Raji (cell line): ENCODE measurements around the gene BRD3.
A peak's percentile ranks its signal among the peaks of the same experiment; 100 is the strongest.

Experiments
- POLR2A ChIP-seq: IDR thresholded peaks from 2 replicates; pipeline ENCODE4 v1.6.1; 2011; ENCODE audit warnings: low read depth, low read length, control low read depth; ENCODE audit not compliant: insufficient read depth

The BRD3 gene

DNA sequence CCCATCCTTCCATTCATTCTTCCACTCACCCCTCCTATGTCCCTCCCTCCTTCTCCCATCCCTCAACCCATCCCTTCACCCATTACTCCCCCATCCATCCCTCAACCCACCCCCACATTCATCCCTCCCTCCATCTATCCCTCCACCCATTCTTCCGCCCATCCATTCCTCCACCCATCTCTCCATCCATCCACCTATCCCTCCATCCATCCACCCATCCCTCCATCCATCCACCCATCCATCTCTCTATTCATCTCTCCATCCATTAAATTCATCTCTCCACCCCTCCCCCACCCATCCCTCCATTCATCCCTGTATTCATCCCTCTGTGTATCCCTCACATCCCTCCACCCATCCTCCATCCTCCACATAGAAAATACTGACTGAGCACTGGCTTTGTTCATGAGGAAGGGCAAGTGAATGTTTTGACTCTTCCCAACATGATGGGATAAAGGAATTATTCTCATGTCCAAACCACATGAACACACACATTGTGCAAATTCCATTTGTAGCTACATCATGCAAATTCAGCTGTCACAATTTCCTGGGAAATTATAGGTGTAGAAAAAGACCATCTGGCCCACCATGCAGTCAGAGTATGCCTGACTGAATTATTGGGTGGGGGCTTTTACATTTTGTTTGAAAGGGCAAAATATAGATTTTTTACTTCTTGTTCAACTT lies 68.8 kb downstream of the BRD3 start:
- no peak for TF ChIP-seq POLR2A

DNA sequence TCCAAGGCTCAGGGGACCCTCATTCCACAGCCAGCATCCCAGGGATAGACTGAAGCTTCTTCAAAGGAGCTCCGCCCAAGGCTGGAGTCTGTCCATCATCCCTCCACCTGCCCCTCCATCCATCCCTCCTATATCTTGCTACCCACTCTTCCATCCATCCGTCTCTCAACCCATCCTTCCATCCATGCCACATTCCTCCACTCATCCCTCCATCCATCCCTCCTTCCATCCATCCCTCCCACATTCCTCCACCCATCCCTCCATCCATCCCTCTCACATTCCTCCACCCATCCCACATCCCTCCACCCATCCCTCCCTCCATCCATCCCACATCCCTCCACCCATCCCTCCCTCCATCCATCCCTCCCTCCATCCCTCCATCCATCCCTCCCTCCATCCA lies 70.2 kb downstream of the BRD3 start:
- no peak for TF ChIP-seq POLR2A

DNA sequence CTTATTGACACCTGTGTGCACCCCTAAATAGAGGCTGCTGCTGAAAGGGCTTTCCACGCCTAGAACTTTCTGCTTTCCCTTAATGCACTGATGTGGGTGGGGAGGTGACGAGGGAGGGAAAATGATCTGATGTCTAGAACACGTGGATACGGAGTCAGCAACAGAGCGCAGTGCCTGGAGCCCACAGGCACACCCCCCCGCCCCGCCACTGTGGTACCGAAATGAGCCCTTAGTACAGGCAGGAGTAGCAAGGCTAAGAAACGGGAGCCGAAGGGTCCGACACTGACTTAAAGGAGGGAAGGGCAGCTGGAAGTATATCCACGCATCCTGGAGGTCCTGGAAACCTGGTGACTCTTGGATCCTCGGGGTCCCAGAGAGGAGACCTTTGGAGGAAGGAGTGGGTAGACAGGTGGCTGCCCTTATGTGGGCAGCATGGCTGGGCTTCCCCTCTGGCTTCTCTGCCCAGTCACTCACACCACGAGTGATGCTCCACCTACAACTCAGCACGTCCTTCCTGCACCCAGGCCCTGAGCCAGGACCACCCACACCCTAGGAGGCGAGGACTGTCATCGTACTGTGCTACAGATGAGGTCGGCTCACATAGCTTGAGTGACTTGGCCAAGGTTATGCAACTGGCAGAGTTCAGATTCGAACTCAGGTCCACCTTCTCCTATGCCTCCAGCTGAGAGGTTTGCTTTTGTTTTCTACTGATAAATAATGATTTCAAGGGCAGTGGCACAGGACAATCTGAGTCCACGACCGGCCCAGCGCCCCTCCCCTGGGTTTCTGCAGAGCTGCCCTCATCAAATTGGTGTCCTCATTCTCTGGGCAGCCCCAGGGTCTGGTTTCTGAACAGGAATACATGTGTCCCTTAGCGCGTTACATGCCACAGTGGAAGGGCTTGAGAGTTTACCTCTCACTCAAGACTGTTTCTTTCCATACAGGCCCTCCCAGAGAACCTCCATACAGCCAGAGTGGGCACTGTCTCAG lies 71.0 kb downstream of the BRD3 start:
- TF ChIP-seq POLR2A: no peak

DNA sequence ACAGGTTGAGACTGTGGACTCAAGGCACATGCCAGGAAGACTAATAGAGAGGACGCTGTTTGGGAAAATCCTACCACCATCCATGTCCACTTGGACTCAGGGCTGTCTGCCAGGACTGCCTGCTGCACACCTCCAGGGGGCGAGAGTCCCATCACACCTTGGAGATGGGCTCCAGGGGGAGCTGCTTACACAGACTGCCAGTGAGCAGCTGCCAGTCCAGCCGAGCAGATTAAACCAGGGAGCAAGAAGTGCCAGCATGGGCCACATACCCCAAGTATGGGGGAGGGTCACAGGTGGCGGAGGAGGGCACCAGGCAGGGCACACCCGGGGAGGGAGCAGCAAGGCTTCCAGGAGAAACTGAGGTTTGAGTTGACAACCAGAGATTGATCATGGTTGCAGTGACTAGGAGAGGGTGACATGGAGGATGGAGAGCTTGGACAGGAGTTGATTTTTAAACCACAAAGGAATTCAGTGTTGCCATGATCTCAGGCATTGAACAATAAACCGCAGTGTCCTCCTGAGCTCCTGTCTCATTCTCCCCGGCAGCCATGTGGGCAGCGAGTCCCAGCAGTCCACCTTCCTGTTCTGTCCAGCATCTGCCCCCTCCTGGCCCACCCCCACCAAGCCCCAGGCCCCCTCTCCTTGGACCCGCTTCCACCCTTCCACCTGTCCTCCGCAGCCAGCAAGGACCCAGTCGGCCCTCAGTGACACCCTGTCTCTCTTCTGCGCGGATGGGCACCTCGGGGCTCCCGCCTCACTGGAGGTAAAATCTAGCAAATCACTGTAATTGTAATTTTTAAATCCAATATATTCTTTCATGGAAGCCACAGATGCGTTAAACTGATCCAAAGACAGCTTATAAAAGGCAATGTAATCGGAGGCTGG lies 72.6 kb downstream of the BRD3 start:
- no peak for TF ChIP-seq POLR2A

DNA sequence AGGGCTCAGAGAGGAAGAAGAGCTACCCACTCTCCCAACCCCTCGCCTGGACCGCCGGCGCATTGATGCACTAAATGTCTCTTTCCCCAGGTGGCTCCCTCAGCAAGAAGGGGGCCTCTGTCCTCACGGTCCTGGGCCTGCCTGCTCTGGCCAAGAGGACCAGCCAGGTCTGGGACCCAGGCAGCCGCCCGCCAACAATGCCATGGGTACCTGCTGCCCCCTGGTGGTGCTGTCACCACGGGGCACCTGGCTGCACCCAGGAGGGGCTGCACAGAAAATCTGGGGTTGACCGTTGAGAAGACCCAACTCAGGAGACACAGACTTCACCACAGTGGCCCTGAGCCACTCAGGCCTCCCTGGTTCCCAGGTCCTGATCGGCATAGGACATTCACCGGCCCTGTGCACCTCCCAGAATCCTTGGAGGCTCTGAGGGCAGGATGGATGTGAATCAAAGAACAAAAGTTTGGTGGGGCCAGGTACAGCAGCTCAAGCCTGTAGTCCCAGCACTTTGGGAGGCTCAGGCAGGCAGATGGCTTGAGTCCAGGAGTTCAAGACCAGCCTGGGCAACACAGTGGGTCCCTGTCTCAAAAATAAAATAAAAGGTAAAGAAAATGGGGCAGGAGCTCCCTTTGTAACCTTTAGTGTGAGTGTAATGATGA lies 73.3 kb downstream of the BRD3 start:
- TF ChIP-seq POLR2A: no peak

DNA sequence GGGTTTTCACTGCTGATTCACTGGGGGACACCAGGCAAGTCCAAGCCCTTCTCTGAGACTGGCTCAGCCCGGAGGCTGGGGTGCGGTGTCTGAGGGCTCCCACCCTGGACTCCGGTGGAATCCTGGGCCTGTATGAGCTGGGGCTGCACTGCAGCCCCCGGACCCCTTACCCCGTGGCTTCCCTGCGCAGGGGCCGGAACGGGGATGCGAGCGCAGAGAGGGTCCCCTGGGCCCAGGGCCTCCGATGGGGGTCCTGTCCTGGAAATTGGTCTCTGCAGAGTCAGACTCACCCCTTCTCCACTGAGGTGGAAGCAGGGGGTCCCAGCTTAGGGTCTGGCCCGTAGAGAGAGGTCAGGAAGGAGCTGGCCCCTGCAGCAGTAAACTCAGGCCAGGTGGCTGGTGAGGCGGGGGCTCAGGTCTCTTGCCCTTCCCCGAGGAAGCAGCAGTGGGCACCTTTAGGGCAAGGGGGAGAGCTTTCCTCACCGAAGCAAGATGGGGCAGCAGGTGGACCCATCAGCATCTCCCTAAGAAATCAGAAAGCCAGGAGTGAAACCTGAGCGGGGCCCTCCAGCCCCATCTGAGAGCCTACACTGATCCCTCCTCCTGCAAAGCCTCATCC lies 74.1 kb downstream of the BRD3 start:
- TF ChIP-seq POLR2A: no peak

DNA sequence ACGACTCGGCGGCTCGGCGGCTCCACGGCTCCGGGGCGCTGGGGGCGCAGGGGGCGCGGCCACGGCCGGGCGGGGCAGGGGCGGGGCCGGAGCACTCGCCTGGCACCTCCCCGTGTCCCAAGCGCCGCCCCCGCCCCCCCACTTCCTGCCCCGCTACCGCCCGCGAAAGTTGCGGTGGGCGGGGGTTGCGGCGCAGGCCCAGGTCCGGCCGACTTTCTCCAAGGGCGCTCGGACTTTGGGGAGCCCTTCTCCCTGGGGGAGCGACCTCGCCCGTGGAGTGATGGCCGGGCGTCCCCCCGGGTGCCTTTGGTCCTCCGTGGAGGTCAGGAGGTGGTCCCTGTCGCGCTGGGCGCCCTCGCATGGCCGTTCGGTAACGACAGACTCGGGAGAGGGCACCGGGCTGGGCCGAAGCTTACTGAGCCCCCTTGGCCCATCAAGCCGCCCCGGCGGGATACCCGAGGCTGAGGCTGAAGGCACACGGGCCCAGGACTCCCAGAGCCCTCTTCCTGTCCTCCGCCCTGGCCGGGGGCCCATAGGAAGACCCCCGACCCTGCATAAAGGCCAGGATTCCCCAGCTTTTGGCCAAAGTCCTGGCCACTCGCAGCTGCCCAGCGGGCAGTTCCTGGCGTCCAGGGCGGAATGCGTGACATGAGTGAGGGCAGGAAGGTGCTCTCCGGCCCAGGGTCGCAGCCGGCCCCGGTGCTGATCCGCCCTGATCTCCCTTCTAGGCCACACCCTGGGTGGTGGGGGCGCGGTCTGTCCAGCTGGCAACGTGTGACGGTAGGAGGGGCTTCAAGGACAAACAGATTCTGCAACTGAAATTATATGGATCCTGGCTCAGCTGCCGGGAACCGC lies 74.8 kb downstream of the BRD3 start:
- peak; percentile 48 for TF ChIP-seq POLR2A

DNA sequence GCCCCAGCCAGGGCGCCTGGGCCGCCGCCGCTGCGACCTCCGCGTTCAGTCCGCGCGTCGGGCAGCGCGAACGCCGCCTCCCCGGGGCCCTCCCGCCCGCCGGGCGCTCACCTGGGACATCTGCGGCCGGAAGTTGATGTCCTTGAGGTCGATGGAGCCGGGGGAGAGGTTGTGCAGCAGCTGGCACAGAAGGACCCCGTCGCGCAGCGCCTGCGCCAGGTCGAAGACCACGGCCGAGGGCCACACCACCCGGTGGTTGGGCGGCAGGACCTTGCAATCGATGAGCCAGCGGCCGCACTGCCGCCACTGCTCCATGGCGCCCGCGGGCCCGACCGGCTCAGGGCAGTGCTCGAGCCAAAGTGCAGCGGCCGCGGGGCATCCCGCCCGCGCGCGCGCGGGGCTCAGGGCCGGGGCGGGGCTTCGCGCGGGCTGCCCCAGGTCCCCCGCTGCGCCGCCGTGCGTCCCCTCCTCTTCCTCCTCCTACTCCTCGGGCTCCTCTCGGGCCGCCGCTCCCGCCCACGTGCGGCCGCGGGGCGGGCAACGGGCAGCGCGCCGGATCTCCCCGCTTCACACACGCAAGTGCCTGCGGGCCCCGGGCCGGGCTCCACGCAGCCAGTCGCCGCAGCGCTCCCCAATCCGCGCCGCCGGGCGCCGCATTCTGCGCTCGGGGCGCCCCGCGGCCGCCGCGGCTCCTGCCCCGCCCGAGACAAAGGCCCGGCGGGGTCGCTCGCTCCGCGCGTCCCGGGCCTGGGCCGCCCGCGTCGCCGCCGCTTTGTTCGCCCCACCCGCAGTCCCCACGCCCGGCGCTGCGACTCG lies 75.7 kb downstream of the BRD3 start, which contains the start of gene VAV2:
Gene VAV2, minus strand, starts transcription at position 361 of the 816 bp plus-strand sequence. Its CDS starts 46 bp downstream, at position 315.
- TF ChIP-seq POLR2A: no peak; the same call in 1 of the 2 replicates

DNA sequence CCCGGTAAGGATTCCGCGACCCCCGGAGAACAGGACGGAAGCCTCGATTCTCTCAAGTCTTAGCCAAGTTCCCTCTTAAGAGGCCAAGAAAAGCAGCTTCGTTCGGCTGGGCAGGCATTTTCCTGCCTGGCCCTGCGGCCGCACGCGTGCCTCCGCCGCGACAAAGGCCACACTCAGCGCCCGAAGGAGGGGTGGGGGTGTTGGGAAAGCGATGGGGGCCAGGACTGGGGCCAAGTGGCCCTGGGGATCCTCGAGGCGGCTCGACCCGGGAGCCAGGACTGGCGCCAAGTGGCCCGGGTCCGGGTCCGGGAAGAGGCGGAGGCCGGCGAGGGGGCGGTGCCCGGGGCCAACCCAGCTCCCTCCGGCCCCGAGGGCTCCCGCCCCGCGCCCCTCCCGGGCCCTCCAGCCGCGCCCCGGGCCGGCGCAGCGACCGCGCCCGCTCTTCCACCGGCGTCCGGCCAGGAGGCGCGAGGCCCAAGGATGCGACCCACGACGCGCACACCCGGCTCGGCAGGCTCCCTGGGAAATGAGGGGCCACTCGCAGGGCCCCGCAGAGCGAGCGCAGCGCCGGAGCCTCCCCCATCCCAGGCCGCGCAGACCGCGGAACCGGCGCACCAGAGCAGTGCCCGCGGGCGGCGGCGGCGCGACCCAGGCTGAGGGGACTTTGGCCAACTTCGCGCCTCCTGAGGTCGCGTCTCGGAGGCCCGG lies 76.5 kb downstream of the BRD3 start:
- TF ChIP-seq POLR2A: no peak

DNA sequence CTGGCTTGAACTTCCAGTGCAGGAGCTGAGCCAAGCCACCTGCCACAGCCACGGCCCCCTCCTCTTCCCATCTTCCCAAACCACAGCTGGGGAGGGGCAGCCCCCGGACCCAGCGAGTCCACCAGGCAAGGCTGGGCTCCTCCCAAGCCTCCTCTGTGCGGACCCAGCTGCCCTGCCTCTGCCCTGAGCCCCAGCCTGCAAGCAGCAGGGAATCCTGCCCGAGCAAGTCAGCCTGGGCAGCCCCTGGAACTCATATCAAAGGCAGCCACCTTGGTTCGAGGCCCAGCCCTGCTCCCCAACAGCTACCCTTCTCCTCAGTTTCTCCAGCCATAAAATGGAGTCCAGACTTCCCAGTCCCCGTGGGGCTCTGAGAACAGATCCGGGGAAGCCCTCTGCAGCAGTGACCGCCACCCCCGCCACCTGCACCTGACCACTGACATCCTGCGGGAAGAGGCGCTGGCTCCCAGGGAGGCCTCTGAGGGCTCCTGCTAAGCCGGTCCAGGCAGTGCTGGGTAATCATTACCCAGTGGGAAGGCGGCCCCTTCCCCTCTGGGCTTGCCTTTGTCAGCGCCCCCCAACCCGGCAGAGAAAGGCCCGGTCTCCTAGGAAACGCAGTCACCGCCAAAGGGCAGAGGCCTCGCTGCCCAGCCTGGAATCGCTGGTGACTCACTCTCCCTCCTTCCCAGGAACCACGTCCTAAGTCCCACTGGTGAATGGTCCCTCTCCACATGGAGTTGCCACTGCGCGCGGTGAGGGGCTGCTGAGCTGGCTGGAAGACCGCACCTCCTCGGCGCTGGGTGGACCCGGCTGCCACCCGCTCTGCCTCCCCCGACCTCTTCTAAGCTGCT lies 77.2 kb downstream of the BRD3 start:
- no peak for TF ChIP-seq POLR2A
